GM19324 (cell line): Measurements from ENCODE around the gene CARHSP1.
"Not testable (repeated sequence)": the region's sequence is repeated elsewhere in the genome, so short reads cannot be mapped to it uniquely, and the experiment has no call there.

Source experiments
- ATAC-seq: cut with Tn5 transposase; IDR thresholded peaks from one replicate; pipeline ENCODE4 v1.9.1; 2021; ENCODE audit warnings: mild to moderate bottlenecking, moderate library complexity; ENCODE audit not compliant: unreplicated experiment, low FRiP score

CARHSP1 gene

GRCh38 chr16:8858994-8859912 lies 9.6 kb downstream of the CARHSP1 start:
- no peak for ATAC-seq

DNA sequence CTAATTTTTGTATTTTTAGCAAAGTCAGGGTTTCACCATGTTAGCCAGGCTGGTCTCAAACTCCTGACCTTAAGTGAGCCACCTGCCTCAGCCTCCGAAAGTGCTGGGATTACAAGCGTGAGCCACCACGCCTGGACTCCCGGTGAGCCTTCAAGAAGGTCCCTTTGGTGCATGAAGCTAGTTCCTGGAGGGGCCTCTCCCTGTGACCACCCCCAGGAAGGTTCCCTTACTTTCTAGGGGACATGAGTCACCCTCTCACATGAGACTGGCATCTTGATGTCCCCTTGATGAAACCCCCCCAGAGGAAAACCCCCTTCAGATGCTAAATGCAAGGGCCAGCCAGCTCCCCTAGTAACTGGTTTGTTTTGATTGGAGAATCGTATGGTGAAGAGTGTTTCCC lies 12.8 kb downstream of the CARHSP1 start:
- no peak for ATAC-seq

DNA sequence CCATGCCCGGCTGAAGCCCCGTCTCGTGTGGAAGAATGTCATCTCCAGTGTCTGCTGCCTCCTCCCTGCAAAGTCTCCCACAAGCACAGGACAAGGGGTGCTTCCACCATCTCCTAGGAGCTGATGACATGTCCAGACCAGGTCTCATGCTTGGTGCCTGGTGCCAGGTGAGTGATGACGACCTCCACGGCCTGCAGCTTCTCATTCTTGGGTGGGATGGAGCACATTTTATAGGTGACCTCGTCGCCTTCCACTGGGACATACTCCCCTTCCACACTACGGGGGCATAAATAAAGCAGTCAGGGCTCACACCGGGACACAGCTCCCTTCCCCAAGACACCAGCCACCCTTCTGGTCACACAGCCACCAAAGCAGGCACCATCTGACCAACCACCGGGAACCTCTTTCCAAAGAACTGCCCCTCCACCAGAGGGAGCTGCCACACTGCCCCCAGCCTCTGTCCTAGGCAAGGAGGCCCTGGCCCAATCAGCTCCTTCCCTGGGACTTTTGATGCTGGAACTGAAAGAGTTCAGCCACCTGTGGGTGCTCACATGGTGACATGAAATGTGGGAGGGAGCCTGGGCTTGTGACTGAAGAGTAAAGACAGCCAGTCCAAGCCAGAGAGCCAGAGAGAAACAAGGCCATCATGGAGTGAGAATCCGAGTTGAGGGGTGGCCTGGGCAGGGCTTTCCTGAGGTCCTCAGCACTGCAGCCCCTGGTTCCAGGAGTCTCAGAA lies 13.6 kb downstream of the CARHSP1 start:
- no peak for ATAC-seq

DNA sequence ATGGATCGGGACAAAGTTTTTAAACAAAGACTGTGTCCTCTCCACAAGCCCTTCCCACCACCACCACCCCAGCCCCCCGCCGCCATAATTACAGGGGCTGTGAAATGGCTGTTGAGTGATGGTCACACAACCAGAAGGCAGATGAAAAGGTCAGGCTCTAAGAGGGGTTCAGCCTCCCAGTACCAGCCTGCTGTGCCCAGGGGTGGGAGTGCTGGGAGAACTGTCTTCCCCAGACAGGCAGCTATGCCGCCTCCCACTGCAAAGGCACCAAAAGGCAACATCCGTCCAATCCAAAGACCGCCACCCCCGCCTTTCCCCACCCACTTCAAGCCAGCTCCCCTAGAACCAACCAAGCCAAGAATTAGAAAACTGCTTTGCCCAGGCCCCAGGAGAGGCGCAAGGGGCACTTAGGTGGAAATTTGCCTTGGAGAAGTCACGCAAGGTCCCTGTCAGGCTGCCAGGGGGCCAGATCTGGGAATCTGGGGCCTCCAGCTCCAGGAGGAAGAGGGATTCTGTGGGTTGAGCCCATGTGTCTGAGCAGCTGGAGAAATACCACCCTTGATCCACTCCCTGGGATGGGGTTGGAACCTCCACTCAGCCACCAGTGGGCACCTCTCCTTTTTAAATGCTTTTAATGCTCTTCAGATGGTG lies 14.4 kb downstream of the CARHSP1 start:
- no peak for ATAC-seq

GRCh38 chr16:8853611-8854010 lies 15.2 kb downstream of the CARHSP1 start:
- no peak for ATAC-seq

GRCh38 chr16:8853150-8853549 lies 15.7 kb downstream of the CARHSP1 start:
- no peak for ATAC-seq

GRCh38 chr16:8852534-8852933 lies 16.3 kb downstream of the CARHSP1 start:
- no peak for ATAC-seq

GRCh38 chr16:8851761-8852403 lies 16.9 kb downstream of the CARHSP1 start:
- ATAC-seq: no peak

DNA sequence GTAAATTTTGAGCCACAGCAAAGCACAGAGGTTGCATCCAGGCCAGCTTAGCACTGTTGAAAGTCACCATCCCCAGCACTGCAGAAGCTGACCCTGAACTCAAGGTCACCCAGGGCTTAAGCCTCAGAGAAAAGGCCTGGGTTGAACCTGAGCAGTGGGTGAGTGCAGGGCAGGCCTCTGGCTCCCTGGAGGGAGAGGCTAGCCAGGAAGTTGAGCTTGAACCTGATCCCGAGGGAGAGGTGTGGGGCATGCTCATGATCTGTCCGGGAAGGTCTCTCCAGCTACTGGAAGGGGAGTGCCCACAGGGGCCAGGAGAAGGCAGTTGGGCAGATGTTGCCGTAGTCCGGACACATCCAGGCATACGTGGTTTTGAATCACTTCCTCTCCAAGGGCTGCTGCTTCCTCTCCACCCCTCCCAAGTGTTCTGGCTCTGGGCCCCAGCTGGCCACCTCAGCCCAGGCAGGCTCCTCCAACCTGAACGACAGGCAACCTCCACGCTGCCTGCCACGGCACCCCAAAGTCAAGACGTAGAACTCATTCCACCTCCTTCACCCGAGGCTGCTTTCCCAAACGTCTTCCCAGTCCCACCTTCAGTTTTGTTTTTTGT lies 18.4 kb downstream of the CARHSP1 start:
- ATAC-seq: no peak

DNA sequence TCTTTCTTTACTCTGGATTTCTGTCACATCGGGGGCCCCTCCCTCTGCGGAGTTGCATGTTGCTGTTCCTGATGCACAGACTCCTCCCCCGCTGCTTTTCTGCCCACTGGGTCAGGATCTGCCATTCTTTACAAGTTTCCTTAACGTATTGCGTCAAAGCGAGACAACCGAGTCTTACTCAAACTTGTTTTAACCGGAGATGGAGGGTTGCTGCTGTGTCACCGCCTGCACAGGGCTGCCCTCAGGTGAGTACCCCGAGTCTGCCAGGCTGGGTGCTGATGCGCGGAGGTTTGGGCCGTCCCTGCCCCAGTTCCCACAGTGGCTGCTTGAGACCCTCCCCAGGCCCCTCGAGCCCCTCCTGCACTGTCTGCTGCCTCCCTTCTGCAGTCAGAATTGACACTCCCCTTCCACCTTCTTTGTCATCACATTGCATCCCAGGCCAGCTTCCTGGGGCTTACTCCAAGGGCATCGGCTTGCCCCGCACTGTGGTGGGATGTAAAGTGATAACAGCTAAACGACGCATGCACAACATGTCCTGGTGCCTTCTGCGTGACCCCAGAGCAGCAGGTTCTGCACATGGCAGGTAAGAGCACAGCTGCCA lies 19.3 kb downstream of the CARHSP1 start:
- ATAC-seq: no peak

GRCh38 chr16:8848939-8849391 lies 19.8 kb downstream of the CARHSP1 start:
- ATAC-seq: no peak

- ATAC-seq: no peak
Measured at GRCh38 chr16:8848231-8848938, 20.4 kb downstream of the CARHSP1 start.

DNA sequence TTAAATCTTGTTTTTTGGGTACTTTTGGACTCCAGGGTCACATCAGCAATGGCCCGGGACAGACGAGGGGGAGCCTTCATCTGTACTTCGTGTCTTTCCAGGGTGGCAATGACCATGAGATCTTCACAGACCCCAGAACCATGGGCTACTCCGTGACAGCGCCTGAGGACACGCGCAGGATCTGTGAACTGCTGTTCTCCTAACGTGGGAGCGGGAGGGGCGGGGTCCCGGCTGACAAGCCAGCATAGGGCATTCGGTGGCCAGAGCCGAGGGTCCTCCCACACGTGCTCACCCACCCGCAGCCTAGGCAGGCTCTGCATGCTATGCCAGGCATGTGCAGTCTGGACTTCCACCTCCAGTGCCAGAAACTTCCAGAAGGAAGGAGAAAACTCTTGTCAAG lies 21.2 kb downstream of the CARHSP1 start:
- ATAC-seq: no peak

DNA sequence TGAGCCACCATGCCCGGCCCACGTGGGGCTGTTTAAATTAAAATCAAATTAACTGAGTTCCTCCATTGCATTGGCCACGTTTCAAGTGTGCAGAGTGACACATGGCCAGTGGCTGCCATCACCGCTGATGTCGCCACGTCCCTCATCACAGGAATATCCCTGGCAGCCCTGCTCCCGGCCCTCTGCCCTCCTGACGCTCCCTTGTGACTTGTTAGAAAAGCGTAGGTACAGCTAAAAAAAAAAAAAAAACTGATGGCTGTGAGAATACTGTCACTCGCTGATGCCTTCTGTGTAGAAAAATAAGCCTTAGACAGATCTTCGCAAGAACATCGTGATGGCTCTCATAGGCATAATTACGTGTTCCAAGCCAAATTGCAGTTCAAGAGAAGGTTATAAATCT lies 21.7 kb downstream of the CARHSP1 start:
- ATAC-seq: no peak

- ATAC-seq: no peak
Measured at GRCh38 chr16:8846401-8846932, 22.3 kb downstream of the CARHSP1 start.

GRCh38 chr16:8845699-8846298 lies 23.0 kb downstream of the CARHSP1 start:
- ATAC-seq: no peak

- ATAC-seq: not testable (repeated sequence)
Measured at GRCh38 chr16:8843296-8843695, 25.5 kb downstream of the CARHSP1 start.

- not testable (repeated sequence) for ATAC-seq
Measured at GRCh38 chr16:8842016-8842415, 26.8 kb downstream of the CARHSP1 start.
